Large intestine (tissue), 3 donors: ENCODE data around the gene BRD7. TPM values are rescaled to one million over a fixed set of nuclear protein-coding genes. Genes with fewer than 3 reads are reported as not detected.

ENCODE experiments used
- DNase-seq, 2 donors: peaks; one replicate each; pipeline versions ENCODE4 v3.0.0 to v3.0.0-alpha.2; 2013
- H3K27ac ChIP-seq: one replicate; pipeline ENCODE4 v1.5.1; 2013; ENCODE audit warnings: low read length
- H3K27me3 ChIP-seq: 2 replicates; pipeline ENCODE4 v1.6.1; 2013; ENCODE audit warnings: low read length; ENCODE audit not compliant: control insufficient read depth, insufficient read depth
- H3K36me3 ChIP-seq: 2 replicates; pipeline ENCODE4 v1.6.1; 2013; ENCODE audit warnings: low read length; ENCODE audit not compliant: control insufficient read depth, insufficient read depth
- H3K4me1 ChIP-seq: one replicate; pipeline ENCODE4 v1.6.1; 2013; ENCODE audit warnings: low read length; ENCODE audit not compliant: control insufficient read depth, insufficient read depth
- H3K4me3 ChIP-seq: one replicate; pipeline ENCODE4 v1.5.1; 2013; ENCODE audit warnings: low read length
- H3K9me3 ChIP-seq: one replicate; pipeline ENCODE4 v1.6.1; 2013; ENCODE audit warnings: mild to moderate bottlenecking, low read depth, low read length, moderate library complexity; ENCODE audit not compliant: control insufficient read depth
- WGBS: methylation state at CpG from one replicate; pipeline ENCODE4 v1.1.5; 2013; ENCODE audit warnings: low lambda C conversion rate; ENCODE audit not compliant: insufficient coverage; 5-methylcytosine and 5-hydroxymethylcytosine counted together
- polyA plus RNA-seq: library from polyadenylated mRNA; unstranded; fragments of 120-200 nt; gene quantifications from one replicate; pipeline ENCODE4 v1.2.1, GENCODE V29; 2013

Gene BRD7
- polyA plus RNA-seq, 1 donor = 69.7 TPM

DNA sequence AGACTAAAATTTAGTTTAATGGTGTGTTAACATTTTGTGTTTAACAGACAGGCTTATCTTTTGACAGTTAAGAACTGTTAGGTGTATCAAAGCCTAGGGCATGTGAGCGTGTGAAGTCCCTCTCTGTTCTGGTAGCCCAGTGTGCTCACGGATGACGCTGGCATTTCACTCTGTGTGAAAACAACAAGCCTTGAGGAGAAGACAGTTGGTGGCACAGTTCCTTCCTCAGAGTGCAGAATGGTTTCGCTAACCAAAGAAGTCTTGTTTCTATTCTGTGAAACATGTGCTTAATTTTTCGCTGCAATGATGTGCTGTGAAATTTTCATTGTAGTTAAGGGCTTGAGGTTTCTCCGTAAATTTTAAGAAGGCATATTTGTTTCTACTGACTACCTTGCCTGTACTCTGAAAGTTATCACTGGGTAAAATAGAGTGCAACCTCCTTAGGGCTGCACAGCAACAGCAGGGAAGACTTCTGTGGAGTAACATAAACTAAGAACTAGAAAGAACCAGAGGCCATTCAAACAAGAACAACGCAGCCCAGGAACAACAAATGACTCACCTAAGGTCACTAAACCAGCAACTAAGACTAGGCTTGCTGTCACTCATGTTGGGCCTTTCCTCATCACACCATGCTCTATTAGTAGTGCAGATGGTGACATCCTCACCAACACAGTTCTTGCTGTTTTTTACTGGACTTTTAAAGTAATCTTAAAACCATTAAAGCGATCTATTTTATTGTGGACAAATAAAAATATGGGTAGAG is 33.4 kb downstream of the BRD7 start:
- Histone ChIP-seq H3K27ac (no peak overlapping the region), H3K27me3 (no peaks in the 10 kb centered on the region), H3K4me1 (no peaks in the 10 kb centered on the region), H3K36me3 (peaks cover 46% of the 10 kb centered on the region), H3K9me3 (no peaks in the 10 kb centered on the region), H3K4me3 (no peak overlapping the region)
- DNase-seq = no peak
- WGBS = 94% methylated on average over 3 of the region's 8 CpGs

DNA sequence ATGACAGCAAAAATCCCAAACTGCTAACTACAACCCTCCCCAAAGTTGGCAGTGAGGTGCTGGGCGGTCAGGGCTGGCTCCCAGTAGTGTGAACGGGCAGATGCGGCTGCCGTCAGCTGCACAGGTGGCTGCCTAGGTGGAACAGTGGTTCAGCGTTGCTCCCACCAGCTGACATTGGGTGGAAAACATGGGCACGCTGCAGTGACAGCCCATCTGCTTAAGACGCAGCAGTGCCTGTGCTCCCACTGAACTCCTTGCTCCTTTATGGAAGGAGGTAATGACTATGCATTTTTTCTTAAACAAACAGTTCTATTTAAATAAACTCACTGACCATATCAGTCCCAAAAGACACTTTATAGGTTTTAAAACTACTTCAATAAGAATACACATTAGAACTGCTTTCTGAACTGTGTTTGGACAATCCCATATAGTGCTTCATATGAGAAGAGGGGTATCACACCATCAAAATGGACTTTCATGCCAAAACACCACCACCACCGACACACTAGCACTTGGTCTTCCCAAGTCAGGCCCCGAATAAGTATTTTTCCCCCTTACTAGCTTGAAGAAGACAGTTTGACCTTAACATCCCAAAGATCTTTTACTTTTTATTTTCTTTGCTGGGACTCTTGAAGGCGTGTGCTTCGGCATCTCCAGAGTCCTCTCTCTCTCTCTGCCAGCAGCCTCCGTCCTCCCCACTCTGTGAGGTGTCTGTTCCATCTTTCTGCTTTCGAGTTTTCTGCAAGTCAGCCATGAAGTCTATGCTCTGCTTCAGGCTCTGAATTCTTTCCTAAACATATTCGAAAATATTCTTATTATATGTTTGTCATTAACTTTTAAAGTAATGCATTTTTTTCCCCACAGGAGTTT is 34.4 kb downstream of the BRD7 start:
- H3K27me3 ChIP-seq = no peaks in the 10 kb centered on the region
- H3K9me3 ChIP-seq = no peaks in the 10 kb centered on the region
- WGBS = 93% methylated on average over 3 of the region's 14 CpGs
- peaks cover 45% of the 10 kb centered on the region for H3K36me3 ChIP-seq
- H3K4me3 ChIP-seq = no peak overlapping the region
- no peaks in the 10 kb centered on the region for H3K4me1 ChIP-seq
- no peak for DNase-seq
- H3K27ac ChIP-seq = no peak overlapping the region

GRCh38 chr16:50332599-50332998 is 36.2 kb downstream of the BRD7 start:
- WGBS = 100% methylated on average over 3 of the region's 3 CpGs
- no peaks in the 10 kb centered on the region for H3K27me3 ChIP-seq
- no peaks in the 10 kb centered on the region for H3K4me1 ChIP-seq
- H3K4me3 ChIP-seq = no peak overlapping the region
- peaks cover 40% of the 10 kb centered on the region for H3K36me3 ChIP-seq
- no peak for DNase-seq
- no peaks in the 10 kb centered on the region for H3K9me3 ChIP-seq
- H3K27ac ChIP-seq = no peak overlapping the region

DNA sequence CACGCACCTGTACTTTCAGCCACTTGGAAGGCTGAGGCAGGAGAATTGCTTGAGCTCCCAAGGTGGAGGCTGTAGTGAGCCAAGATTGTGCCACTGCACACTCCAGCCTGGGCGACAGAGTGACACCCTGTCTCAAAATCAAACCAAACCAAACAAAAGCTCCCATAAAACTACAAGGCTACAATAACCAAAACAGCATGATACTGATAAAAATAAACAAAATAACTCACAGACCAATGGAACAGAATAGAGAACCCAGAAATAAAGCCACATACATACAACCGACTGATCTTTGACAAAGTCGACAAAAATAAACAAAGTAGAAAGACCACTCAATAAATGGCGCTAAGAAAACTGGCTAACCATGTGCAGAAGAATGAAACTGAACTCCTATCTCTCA is 37.2 kb downstream of the BRD7 start:
- H3K4me1 ChIP-seq = no peaks in the 10 kb centered on the region
- no peaks in the 10 kb centered on the region for H3K9me3 ChIP-seq
- no peak overlapping the region for H3K27ac ChIP-seq
- WGBS = 56% methylated on average over 3 of the region's 5 CpGs
- no peak for DNase-seq
- peaks cover 46% of the 10 kb centered on the region for H3K36me3 ChIP-seq
- H3K4me3 ChIP-seq = no peak overlapping the region
- no peaks in the 10 kb centered on the region for H3K27me3 ChIP-seq

GRCh38 chr16:50329446-50330189 is 39.2 kb downstream of the BRD7 start:
- DNase-seq = no peak
- 70% methylated on average over 2 of the region's 11 CpGs for WGBS
- Histone ChIP-seq H3K4me3 (no peak overlapping the region), H3K27me3 (no peaks in the 10 kb centered on the region), H3K4me1 (no peaks in the 10 kb centered on the region), H3K36me3 (peaks cover 53% of the 10 kb centered on the region), H3K27ac (no peak overlapping the region), H3K9me3 (no peaks in the 10 kb centered on the region)

DNA sequence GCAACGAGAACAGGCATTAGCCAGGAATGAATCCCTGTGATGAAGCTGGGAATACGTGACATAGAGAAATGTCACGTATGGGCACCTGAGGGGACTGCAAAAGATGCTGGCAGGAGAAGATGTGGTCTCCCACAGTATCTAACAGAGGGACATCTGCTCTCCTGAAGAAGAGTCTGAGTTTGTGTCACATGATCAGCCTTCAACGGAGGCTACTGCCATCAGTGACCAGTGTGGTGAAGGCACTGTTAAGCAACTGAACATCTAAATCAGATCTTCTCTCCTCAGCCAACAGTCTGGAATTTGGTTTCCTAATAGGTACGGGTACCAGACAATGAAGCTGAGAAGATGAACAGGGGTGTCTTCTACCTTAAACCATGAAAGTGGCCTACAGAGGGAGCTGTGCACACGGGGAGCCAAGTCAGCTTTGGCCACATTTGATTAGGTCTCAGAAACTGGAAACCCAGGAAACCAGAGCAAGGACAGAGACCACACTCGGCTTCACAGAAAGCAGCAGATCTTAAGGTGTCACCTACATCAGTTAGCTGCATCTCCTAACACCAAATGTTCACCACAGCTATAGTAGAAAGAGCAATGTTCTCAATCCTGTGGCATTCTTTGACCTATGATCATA is 41.8 kb downstream of the BRD7 start:
- H3K4me3 ChIP-seq = no peak overlapping the region
- WGBS = 100% methylated on average over 1 of the region's 7 CpGs
- no peak for DNase-seq
- no peaks in the 10 kb centered on the region for H3K9me3 ChIP-seq
- no peaks in the 10 kb centered on the region for H3K4me1 ChIP-seq
- peaks cover 49% of the 10 kb centered on the region for H3K36me3 ChIP-seq
- no peak overlapping the region for H3K27ac ChIP-seq
- no peaks in the 10 kb centered on the region for H3K27me3 ChIP-seq

GRCh38 chr16:50326264-50326663 is 42.5 kb downstream of the BRD7 start:
- H3K4me1 ChIP-seq = no peaks in the 10 kb centered on the region
- H3K36me3 ChIP-seq = peaks cover 51% of the 10 kb centered on the region
- no peak overlapping the region for H3K4me3 ChIP-seq
- no peaks in the 10 kb centered on the region for H3K9me3 ChIP-seq
- no peaks in the 10 kb centered on the region for H3K27me3 ChIP-seq
- no CpG with 5 or more reads among the region's 5 CpGs for WGBS
- DNase-seq = no peak
- H3K27ac ChIP-seq = no peak overlapping the region

DNA sequence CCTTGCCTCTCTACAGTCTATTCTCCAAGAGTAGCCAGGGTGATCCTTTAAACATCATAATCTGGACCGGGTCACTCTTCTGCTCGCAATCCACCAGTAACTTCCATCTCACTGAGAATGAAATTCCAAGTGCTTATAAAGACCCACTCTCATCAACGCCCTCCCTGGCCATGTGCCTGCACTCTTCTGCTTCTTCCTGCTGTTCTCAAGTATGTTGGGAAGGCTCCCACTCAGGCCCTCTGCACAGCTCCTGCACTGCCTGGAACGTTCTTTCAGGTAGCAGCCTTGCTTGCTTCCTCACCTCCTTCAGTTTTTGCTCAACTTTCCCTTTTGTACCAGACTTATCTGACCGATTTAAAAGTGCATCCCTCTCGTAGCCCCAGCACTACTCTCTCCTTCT is 44.4 kb downstream of the BRD7 start:
- H3K4me1 ChIP-seq = no peaks in the 10 kb centered on the region
- H3K9me3 ChIP-seq = no peaks in the 10 kb centered on the region
- no peaks in the 10 kb centered on the region for H3K27me3 ChIP-seq
- H3K36me3 ChIP-seq = peaks cover 67% of the 10 kb centered on the region
- DNase-seq = no peak
- no peak overlapping the region for H3K4me3 ChIP-seq
- WGBS = 90% methylated on average over 3 of the region's 6 CpGs
- H3K27ac ChIP-seq = no peak overlapping the region

DNA sequence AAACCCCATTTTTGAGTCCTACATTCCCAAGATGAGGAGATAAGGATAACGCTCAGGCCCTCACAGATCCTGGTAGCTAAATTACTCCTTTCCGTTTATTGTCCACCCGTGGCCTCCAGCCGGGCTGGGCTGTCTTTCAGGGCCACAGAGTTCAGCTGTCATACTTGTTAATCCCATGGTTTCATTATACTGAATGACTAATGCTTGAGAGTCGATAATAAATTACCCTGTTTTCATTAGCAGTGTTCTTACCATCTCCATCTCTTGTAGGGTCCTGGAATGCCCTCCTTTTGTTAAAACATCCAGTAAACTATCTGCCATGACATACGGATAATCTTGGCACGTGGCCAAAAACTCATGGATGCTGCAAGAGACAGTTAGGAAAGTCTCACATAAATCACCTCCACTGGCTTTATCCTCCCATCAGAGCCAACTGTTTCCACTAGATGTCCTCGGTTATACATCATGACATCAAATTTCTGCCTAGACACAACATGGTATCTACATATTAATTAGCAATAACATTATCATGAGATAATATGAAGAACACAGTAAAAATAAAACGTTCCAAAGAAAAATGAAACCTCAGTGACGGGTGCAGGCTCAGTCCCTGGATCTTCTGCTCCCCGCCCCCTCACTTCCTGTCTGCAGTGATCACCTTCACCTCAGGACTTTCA is 45.3 kb downstream of the BRD7 start:
- peaks cover 68% of the 10 kb centered on the region for H3K36me3 ChIP-seq

More for the DNA sequence above, 45.3 kb downstream of the BRD7 start:
- no peaks in the 10 kb centered on the region for H3K9me3 ChIP-seq
- no peak overlapping the region for H3K27ac ChIP-seq
- DNase-seq = peak in 1 of 2 donors; percentile 9
- 80% methylated on average over 2 of the region's 11 CpGs for WGBS
- no peak overlapping the region for H3K4me3 ChIP-seq
- H3K27me3 ChIP-seq = no peaks in the 10 kb centered on the region
- H3K4me1 ChIP-seq = no peaks in the 10 kb centered on the region
